ENCODE results near the gene RDX.

The RDX gene

DNA sequence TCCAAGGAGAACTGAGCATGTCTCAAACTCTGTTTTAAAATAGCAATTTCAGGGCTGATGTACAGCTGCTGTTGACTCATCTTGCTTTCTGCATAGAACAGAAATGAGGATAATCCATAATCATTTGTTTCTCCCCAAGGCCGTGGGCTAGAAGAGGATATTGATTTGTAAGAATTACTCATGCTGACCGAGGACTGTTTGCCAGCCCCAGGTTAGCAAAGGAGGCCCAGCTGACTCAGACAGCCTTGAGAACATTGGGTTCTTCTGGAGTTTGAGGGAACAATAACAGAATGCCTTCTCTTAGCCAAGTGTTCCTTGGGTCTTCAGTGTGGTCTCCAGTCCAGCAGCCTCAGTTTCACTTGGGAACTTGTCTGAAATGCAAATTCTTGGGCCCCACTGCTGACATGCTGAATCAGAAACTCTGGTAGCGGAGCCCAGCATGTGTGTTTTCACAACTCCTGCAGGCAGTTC is 111.3 kb downstream of the RDX start:
- Mint-ChIP-seq H3K9me3 (no peaks in the 10 kb centered on the region), H3K36me3 (no peaks in the 10 kb centered on the region), H3K4me3 (no peak overlapping the region), H3K4me1 (no peaks in the 10 kb centered on the region), H3K27ac (no peak overlapping the region)
- no peak for ATAC-seq
- DNase-seq (ENCODE audit: low spot score in 2 of 2), result no peak

DNA sequence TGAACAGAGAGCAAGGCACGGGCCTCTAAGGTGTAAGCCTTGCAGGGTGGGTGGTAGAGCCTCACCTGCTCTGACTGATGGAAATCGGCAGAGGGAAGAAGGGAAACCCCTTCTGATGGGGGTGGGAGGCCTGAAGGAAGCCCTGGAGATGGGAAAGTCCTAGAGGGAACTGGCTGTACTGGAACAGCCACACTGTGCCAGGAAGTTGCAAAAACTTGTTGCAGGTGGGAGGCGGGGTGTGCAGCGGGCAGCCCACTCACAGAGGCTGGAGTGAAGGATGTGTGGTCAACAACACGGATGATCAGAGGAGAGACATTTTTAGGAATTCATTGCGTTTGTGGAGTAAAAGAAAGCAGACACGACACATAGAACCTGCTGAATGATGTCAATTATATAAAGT is 112.0 kb downstream of the RDX start:
- ATAC-seq (no peak), DNase-seq (ENCODE audit: low spot score in 2 of 2) (no peak)
- Mint-ChIP-seq H3K36me3 (no peaks in the 10 kb centered on the region), H3K4me3 (no peak overlapping the region), H3K4me1 (no peaks in the 10 kb centered on the region), H3K9me3 (no peaks in the 10 kb centered on the region), H3K27ac (no peak overlapping the region)

DNA sequence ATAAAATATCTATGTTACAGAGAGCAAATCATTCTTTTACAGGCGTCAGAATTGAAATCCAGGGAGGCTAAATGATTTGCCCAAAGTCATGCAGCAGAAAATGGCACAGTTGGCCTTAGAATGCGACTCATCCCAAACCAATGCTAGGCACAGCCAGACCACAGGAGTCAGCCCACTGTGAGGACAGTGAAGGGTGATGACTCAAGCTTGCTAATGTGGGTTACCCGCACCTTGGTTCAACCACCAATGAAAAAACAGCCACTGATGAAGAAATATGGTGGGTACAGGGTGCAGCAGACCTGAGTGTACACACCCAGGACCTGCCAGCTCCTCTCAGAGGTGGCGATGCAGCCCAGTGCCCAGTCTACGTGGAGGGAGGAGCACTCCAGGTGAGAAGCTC is 113.5 kb downstream of the RDX start:
- Mint-ChIP-seq H3K36me3 (no peaks in the 10 kb centered on the region), H3K4me1 (no peaks in the 10 kb centered on the region), H3K4me3 (no peak overlapping the region), H3K27ac (no peak overlapping the region), H3K9me3 (no peaks in the 10 kb centered on the region)
- peak in 1 of 2 donors; percentile 47 for DNase-seq (ENCODE audit: low spot score in 2 of 2)
- peak; percentile 73 for ATAC-seq

DNA sequence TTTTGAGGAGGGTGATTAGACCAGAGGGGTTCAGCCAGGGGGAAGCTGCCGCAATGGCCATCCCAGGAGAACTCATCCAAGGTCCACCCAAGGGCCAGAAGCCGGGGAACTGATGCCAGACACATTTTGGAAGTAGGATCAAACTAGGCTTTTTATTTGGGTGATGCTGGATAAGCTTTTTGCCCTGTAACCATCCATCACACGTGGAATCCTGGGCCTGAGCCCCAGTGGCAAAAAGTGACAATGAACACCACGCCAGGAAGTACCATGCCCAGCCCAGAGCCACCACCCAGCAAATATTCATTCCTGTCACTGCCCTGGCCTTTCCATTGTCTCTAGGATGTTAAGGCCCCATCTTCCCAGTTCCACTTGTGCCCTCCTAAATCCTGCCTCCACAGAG is 117.3 kb downstream of the RDX start:
- no peaks in the 10 kb centered on the region for H3K36me3 Mint-ChIP-seq

DNA sequence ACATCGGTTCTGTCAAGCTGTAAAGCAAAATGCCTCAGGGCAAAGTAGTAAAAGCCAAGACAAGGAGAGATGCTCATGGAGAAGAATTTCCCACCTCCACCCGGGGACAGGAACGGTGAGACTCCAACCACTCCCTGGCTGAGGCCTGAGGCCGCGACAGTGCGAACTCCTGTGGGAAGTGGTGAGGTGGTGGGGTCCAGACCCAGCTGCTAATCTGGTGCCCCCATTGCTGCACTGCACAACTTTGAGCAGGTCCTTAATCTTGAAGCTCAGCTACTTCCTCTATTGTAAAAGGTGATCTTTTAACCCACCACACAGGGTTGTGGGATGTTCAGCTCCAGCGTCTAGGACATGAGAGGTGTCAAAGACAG is 119.3 kb downstream of the RDX start:
- DNase-seq (ENCODE audit: low spot score in 2 of 2), result peak in 1 of 2 donors; percentile 38
- H3K4me3 Mint-ChIP-seq, result no peak overlapping the region
- no peak overlapping the region for H3K27ac Mint-ChIP-seq
- H3K9me3 Mint-ChIP-seq, result no peaks in the 10 kb centered on the region
- H3K4me1 Mint-ChIP-seq, result peaks cover 7% of the 10 kb centered on the region
- no peak for ATAC-seq
- no peaks in the 10 kb centered on the region for H3K36me3 Mint-ChIP-seq

More for the DNA sequence above, 117.3 kb downstream of the RDX start:
- Mint-ChIP-seq H3K9me3 (no peaks in the 10 kb centered on the region), H3K4me1 (peaks cover 4% of the 10 kb centered on the region), H3K27ac (no peak overlapping the region), H3K4me3 (no peak overlapping the region)
- ATAC-seq, result no peak
- no peak for DNase-seq (ENCODE audit: low spot score in 2 of 2)

DNA sequence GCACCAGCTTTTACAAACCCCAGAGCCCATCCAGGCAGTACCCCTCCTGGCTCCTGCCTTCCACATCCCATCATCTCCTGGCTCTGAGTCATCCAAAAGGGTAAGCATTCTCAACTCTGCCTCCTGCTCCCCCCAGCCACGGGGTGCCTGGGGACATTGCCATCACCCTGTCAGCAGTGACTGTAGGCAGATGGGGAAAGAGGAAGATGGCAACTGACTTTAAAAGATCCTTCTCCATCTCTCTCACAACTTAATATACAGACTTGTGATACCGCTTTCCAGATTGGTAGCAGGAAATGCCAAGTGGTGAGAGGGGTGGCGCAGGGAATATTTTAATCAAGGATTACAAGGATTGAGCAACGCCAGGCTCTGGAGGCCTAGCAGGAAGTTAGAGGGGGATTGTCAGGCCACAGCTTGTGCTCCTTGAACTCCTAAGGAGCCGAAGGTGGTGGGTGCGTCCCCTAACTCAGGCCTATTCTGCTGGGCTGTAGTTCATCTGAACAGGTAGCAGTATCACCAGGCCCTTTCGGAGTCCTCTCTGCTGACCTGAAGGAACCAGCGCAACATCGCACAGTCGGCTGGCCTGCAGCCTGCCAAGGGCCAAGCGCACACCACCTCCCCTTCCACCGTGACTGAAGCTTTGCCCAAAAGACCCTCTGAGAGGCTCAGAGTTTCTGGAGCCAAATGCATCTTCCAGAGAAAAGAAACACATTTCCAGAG is 119.9 kb downstream of the RDX start:
- DNase-seq (ENCODE audit: low spot score in 2 of 2) (peak in 1 of 2 donors; percentile 40), ATAC-seq (no peak)
- Mint-ChIP-seq H3K9me3 (no peaks in the 10 kb centered on the region), H3K27ac (no peak overlapping the region), H3K4me3 (no peak overlapping the region), H3K36me3 (no peaks in the 10 kb centered on the region), H3K4me1 (peaks cover 7% of the 10 kb centered on the region)

DNA sequence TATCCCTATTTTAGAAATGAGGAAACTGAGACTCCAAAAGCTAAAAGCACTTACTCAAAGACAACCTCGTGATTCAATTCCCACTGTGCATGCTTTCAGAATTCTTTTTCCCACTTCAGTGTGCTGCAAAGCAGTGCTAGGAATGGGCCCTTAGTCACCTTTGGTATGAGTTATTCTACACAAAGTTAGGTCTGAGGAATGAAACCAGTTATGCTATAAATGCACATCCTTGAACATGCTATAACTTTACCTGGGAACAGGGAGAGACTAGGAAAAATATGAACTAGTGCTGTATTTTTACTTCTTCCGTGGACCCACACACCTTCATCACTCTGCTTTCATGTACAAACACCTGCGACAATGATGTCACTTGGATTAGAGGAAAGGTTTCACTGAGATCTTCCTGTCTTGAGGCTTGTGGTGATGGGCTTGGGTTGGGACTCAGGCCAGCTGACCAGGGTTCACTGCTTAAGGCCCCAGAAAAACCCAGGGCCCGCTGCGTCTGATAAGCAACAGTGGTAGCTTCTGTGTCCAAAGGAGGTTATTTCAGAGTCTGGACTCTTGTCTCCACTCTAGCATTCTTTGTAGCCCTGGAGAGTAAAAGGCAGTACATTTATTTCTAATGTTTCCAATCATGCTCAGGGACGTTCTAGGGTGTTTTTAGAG is 121.6 kb downstream of the RDX start:
- Mint-ChIP-seq H3K4me3 (no peak overlapping the region), H3K27ac (no peak overlapping the region), H3K36me3 (no peaks in the 10 kb centered on the region), H3K9me3 (no peaks in the 10 kb centered on the region), H3K4me1 (peaks cover 7% of the 10 kb centered on the region)
- peak in 1 of 2 donors; percentile 37 for DNase-seq (ENCODE audit: low spot score in 2 of 2)
- ATAC-seq, result no peak

DNA sequence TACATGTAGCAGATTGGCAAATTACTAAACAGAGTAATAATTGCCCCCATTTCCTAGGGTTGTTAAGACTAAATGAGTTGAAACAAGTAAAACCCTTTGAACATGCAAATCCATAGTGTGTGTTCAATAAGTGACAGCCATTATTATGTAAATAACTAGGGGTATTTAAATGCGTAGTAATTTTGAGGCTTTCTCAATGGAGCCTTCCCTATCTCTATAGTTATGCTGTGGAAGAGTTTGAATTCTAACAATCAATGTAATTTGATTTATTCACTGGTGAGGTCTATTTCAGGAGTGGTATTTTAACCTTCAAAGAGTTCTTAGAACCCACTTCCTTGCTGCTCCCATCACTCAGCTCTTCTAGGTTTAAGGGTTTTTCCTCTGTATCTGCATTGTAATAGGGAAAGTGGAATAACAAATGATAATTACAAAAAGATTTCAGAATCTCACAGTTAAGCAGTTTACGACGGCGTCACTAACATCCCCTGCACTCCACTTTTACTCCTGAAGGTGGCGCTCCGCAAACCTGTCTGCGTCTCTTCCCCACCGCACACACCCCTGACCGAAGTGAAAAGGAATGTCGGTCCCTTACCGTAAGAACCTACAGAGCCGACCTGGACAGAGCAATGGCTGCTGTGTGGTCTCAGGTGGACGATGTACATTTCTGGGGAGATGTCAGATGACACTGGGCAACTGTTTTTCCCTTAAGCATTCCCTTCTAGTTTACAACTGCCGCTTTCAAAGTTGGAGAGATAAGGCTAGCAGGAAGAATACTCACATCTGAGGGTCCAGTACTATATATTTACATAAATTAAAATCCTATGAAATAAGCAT is 122.4 kb downstream of the RDX start:
- Mint-ChIP-seq H3K36me3 (no peaks in the 10 kb centered on the region), H3K27ac (no peak overlapping the region), H3K9me3 (no peaks in the 10 kb centered on the region), H3K4me3 (no peak overlapping the region), H3K4me1 (peaks cover 7% of the 10 kb centered on the region)
- DNase-seq (ENCODE audit: low spot score in 2 of 2), result peak; percentile 54 to 79
- ATAC-seq, result peak; percentile 57

DNA sequence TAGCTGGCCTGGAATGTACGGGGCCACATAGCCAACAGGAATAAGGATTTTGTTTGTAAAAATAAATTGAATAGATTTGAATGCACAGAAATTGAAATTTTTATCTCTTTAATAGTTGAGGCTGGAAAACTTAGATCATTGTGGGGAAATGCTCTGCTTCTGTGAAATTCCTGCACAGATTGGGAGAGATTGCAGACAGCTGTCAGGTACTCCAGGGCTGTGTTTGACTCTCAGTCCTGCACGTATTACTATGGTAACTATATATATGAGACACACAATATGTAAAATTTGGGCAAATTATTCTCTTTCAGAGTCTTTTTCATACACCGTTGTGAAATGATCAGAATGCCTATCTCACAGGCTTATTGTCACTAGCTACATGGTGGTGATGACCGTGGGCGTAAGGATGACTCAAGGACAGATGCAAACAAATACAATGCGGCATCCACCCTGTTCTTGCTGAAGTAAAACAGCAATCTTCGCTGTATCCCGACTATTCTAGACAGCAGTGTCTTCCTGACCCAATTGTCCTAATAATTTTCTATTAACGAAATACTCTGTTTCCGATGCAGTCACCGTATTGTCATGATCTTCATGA is 123.8 kb downstream of the RDX start:
- H3K27ac Mint-ChIP-seq, result no peak overlapping the region
- peak; percentile 44 for ATAC-seq

DNA sequence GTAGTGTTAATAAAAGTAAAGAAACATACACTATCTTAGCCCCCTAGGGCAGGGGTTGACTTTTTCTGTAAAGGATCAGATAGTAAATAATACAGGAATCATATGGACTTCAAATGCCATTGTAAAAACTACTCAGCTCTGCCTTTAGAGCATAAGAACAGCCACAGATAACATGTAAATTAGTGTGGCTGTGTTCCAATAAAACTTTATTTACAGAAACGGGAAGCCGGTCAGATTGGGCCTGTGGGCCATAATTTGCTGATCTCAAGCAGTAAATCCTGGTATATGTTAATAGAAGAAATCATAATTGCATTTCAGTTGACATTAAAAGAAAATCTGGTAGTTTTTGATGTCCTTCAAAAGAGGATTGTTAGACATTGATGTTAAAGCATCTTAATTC is 126.7 kb downstream of the RDX start:
- H3K4me3 Mint-ChIP-seq, result no peak overlapping the region
- ATAC-seq (no peak), DNase-seq (ENCODE audit: low spot score in 2 of 2) (no peak)
- no peaks in the 10 kb centered on the region for H3K9me3 Mint-ChIP-seq
- peaks cover 7% of the 10 kb centered on the region for H3K4me1 Mint-ChIP-seq
- H3K36me3 Mint-ChIP-seq, result no peaks in the 10 kb centered on the region
- H3K27ac Mint-ChIP-seq, result no peak overlapping the region

More for the DNA sequence above, 123.8 kb downstream of the RDX start:
- DNase-seq (ENCODE audit: low spot score in 2 of 2), result no peak
- Mint-ChIP-seq H3K9me3 (no peaks in the 10 kb centered on the region), H3K4me3 (no peak overlapping the region), H3K4me1 (peaks cover 7% of the 10 kb centered on the region), H3K36me3 (no peaks in the 10 kb centered on the region)

DNA sequence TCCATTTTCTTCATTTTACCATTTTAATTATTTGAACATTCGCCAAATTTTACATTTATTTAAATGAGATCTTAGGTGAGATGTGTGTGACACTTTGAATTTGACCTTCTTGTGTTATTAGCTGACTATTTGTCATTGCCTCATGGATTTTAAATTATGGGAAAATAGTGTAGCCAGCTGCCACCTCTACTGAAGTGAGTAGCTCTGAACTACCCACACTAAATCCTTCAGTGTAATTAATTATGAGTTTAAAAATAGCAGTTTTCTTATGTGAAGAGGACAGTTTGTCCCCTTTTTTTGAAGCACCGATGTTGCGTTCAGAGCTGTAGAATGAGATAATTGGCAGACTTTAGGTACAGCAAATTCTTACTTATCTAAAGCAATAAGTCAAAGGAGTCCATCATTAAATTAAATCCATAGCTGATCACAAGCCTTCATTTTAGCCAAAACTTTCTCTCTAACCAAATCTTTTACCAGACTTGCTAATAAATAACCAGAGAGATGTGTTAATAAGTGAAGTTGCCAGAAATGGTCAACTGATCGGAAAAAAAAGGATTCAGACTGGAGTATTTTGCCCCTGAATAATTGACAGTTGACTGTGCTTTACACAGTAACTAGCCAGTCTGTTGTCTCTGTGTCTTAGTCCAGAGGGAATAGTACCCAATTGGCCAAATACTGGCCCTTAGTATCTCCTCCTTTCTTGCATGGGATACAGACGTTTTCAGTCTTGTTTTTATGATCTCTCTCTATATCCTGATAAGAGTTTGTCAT is 128.2 kb downstream of the RDX start:
- H3K27ac Mint-ChIP-seq, result no peak overlapping the region
- no peak for ATAC-seq
- no peaks in the 10 kb centered on the region for H3K4me1 Mint-ChIP-seq
- H3K4me3 Mint-ChIP-seq, result no peak overlapping the region
- no peak for DNase-seq (ENCODE audit: low spot score in 2 of 2)
- peaks cover 5% of the 10 kb centered on the region for H3K36me3 Mint-ChIP-seq
- H3K9me3 Mint-ChIP-seq, result no peaks in the 10 kb centered on the region

DNA sequence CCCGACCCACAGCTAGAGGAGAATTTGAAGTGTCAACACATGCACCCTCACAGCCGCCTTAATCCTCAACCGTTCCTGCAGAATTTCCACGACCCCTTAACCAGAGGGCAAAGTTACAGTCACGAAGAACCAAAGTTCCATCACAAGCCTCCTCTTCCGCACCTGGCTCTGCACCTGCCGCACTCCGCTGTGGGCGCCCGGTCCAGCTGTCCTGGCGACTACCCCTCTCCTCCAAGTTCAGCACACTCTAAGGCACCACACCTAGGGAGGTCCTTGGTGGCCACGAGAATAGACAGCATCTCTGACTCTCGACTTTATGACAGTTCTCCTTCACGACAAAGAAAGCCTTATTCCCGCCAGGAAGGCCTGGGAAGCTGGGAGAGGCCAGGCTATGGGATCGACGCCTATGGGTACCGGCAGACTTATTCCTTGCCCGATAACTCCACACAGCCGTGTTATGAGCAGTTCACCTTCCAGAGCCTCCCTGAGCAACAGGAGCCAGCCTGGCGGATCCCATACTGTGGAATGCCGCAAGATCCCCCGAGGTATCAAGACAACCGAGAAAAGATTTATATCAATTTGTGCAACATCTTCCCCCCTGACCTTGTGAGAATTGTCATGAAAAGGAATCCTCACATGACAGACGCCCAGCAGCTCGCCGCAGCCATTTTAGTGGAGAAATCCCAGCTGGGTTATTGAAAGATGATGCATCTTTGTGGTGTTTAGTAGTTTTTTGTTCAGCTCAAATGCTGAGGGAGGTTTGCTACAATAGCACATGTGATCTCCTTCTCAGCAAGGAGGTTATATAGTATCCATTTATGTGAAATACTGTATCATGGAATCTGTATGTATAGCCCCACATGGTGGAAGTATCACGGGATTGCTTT is 131.1 kb downstream of the RDX start:
- H3K36me3 Mint-ChIP-seq, result peaks cover 11% of the 10 kb centered on the region
- H3K4me3 Mint-ChIP-seq, result no peak overlapping the region
- DNase-seq (ENCODE audit: low spot score in 2 of 2), result peak in 1 of 2 donors; percentile 41
- ATAC-seq, result peak; percentile 36
- no peaks in the 10 kb centered on the region for H3K9me3 Mint-ChIP-seq
- no peak overlapping the region for H3K27ac Mint-ChIP-seq
- H3K4me1 Mint-ChIP-seq, result no peaks in the 10 kb centered on the region

DNA sequence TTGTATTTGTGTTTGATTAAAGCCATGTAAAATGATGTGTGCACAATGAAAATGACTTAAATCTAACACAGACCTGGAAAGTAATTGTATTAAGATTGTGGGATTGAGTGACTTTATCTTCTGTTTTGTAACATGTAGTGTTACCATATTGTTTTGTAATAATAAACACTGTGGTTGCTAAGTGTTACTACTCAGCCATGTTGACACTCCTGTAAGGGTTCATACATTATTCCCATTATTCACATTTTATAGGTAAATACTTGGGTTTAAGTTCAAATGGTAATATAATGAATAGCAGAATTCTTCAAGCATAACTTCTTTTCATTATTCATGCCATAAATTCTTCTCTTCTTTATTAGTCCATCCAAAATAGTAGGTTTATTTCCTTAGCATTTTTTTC is 134.2 kb downstream of the RDX start:
- Mint-ChIP-seq H3K9me3 (no peaks in the 10 kb centered on the region), H3K36me3 (peaks cover 11% of the 10 kb centered on the region), H3K4me3 (no peak overlapping the region), H3K4me1 (no peaks in the 10 kb centered on the region), H3K27ac (no peak overlapping the region)
- DNase-seq (ENCODE audit: low spot score in 2 of 2) (no peak), ATAC-seq (no peak)

DNA sequence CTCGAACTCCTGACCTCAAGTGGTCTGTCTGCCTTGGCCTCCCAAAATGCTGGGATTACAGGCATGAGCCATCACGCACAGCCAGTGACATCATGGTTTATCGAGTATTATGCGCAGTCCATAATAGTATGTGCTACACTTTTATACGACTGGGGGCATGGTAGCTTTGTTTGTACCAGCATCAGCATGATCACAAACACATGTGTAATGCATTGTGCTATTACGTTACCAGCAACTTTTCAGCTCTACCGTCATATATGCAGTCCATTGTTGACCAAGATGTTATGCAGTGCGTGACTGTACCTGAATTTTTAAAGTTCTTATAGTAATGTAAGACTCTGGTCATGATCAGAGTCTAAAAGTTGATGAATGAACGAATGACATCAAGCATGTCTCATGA is 135.4 kb downstream of the RDX start:
- DNase-seq (ENCODE audit: low spot score in 2 of 2) (no peak), ATAC-seq (no peak)
- H3K4me1 Mint-ChIP-seq, result no peaks in the 10 kb centered on the region
- H3K4me3 Mint-ChIP-seq, result no peak overlapping the region
- peaks cover 11% of the 10 kb centered on the region for H3K36me3 Mint-ChIP-seq
- no peak overlapping the region for H3K27ac Mint-ChIP-seq
- H3K9me3 Mint-ChIP-seq, result no peaks in the 10 kb centered on the region

Measured in stimulated activated effector memory CD8-positive, alpha-beta T cell treated with anti-CD3 and anti-CD28 coated beads, Interleukin-12 subunit alpha, Interleukin-12 subunit beta, amount 100 ng/mL, for 72 hours (primary cell).